H1 (cell line): ENCODE measurements around the gene WWP2. TPM values are rescaled to one million over a fixed set of nuclear protein-coding genes. Genes with fewer than 3 reads are reported as not detected.

Source experiments
- CTCF ChIA-PET: fragments of 300-600 bp; sonication (Branson Sonifier 250); formaldehyde crosslinking; loops from one replicate; lab custom pipeline; 2021; ENCODE audit not compliant: partially characterized antibody; lab: Charles Lee
- POLR2A ChIA-PET: fragments of 300-600 bp; sonication (Branson Sonifier 250); formaldehyde crosslinking; loops from one replicate; lab custom pipeline; 2021; ENCODE audit warnings: inconsistent platforms; ENCODE audit not compliant: partially characterized antibody; lab: Charles Lee
- DNase-seq, 2 experiments: peaks; one replicate each; pipeline versions ENCODE4 v3.0.0 to v3.0.0-alpha.2; 2010 to 2022; ENCODE audit warnings: low spot score in 2 of 2, low read depth in 1 of 2, mixed read lengths in 1 of 2
- FAIRE-seq: peaks from 2 replicates; lab custom pipeline; 2011; peaks lifted over from hg19 to GRCh38; lab: Jason Lieb, UNC
- H2AFZ ChIP-seq: 2 replicates; pipeline ENCODE4 v1.8.1; 2012; ENCODE audit warnings: low read length, inconsistent platforms
- H2AK5ac ChIP-seq: 2 replicates; pipeline ENCODE4 v1.6.1; 2013; ENCODE audit warnings: low read depth, low read length
- H2BK120ac ChIP-seq: replicated peaks from 2 replicates; pipeline ENCODE3; 2013; ENCODE audit warnings: low read depth, low read length, inconsistent platforms
- H2BK12ac ChIP-seq: 2 replicates; pipeline ENCODE4 v1.6.1; 2013; ENCODE audit warnings: low read depth, low read length
- H2BK15ac ChIP-seq: 2 replicates; pipeline ENCODE4 v1.6.1; 2013; ENCODE audit warnings: low read length
- H2BK20ac ChIP-seq: 2 replicates; pipeline ENCODE4 v1.6.1; 2013; ENCODE audit warnings: low read length
- H2BK5ac ChIP-seq: 2 replicates; pipeline ENCODE4 v1.6.1; 2013; ENCODE audit warnings: low read depth, low read length
- H3K14ac ChIP-seq: 2 replicates; pipeline ENCODE4 v1.6.1; 2013; ENCODE audit warnings: inconsistent platforms; ENCODE audit not compliant: insufficient read length
- H3K18ac ChIP-seq: 2 replicates; pipeline ENCODE4 v1.6.1; 2013; ENCODE audit warnings: low read length; ENCODE audit errors: extremely low read depth
- H3K23ac ChIP-seq: 2 replicates; pipeline ENCODE4 v1.6.1; 2013; ENCODE audit warnings: inconsistent platforms; ENCODE audit not compliant: insufficient read length
- H3K23me2 ChIP-seq: 2 replicates; pipeline ENCODE4 v1.6.1; 2013; ENCODE audit warnings: low read depth, low read length
- H3K27ac ChIP-seq: 2 replicates; pipeline ENCODE4 v1.6.1; 2011; ENCODE audit warnings: low read depth, low read length, inconsistent platforms
- H3K27me3 ChIP-seq, 4 experiments: replicated peaks in 1 of 4; 1 replicate in 1 of 4; 2 replicates in 3 of 4; pipeline versions ENCODE4 v1.6.1 to v1.8.1; 2011 to 2013; ENCODE audit warnings: low read length in 3 of 4, mild to moderate bottlenecking in 3 of 4, inconsistent platforms in 2 of 4, mixed read lengths in 2 of 4, moderate library complexity in 1 of 4; ENCODE audit not compliant: control insufficient read depth in 3 of 4, insufficient read depth in 3 of 4; ENCODE audit errors: extremely low read depth in 1 of 4
- H3K36me3 ChIP-seq, 4 experiments: 2 replicates each; pipeline versions ENCODE4 v1.6.1 to v1.8.1; 2011 to 2013; ENCODE audit warnings: mild to moderate bottlenecking in 4 of 4, low read length in 3 of 4, moderate library complexity in 2 of 4, control low read depth in 1 of 4, inconsistent platforms in 1 of 4; ENCODE audit not compliant: insufficient read depth in 4 of 4, control insufficient read depth in 2 of 4
- H3K4ac ChIP-seq: replicated peaks from 2 replicates; pipeline ENCODE3; 2013; ENCODE audit warnings: low read length, low read depth, mixed read lengths, inconsistent platforms; ENCODE audit not compliant: insufficient read length
- H3K4me1 ChIP-seq, 4 experiments: replicated peaks in 1 of 4; 1 replicate in 1 of 4; 2 replicates in 3 of 4; pipeline versions ENCODE4 v1.6.1 to v1.8.1; 2011 to 2013; ENCODE audit warnings: low read length in 3 of 4, inconsistent platforms in 2 of 4, mixed read lengths in 1 of 4; ENCODE audit not compliant: insufficient read depth in 4 of 4, control insufficient read depth in 3 of 4
- H3K4me2 ChIP-seq, 2 experiments: 2 replicates each; pipeline versions ENCODE4 v1.6.1 to v1.8.1; 2011 to 2013; ENCODE audit warnings: low read depth in 2 of 2, low read length in 2 of 2, control low read depth in 1 of 2, inconsistent platforms in 1 of 2, mild to moderate bottlenecking in 1 of 2; ENCODE audit not compliant: insufficient read depth in 1 of 2
- H3K4me3 ChIP-seq, 4 experiments: fragments of 200-600, 300-600 bp in 1 of 4; sonication (generic), shearing (Covaris generic), sonication (Bioruptor Twin) in 1 of 4; 2 replicates each; pipeline versions ENCODE4 v1.5.1 to v1.8.1; 2011 to 2016; ENCODE audit warnings: low read length in 4 of 4, low read depth in 3 of 4, control low read depth in 2 of 4, inconsistent platforms in 2 of 4, mild to moderate bottlenecking in 2 of 4, mixed read lengths in 1 of 4, moderate library complexity in 1 of 4; ENCODE audit not compliant: insufficient read depth in 2 of 4; ENCODE audit errors: extremely low read depth in 1 of 4
- H3K56ac ChIP-seq: replicated peaks from 2 replicates; pipeline ENCODE3; 2013; ENCODE audit warnings: low read depth, mild to moderate bottlenecking, mixed read lengths, low read length, inconsistent platforms; ENCODE audit not compliant: insufficient read length
- H3K79me1 ChIP-seq: 2 replicates; pipeline ENCODE4 v1.6.1; 2013; ENCODE audit warnings: low read depth, low read length, control low read depth
- H3K79me2 ChIP-seq, 2 experiments: 2 replicates each; pipeline versions ENCODE4 v1.6.1 to v1.8.1; 2012 to 2013; ENCODE audit warnings: low read length in 2 of 2, mild to moderate bottlenecking in 2 of 2, inconsistent platforms in 1 of 2; ENCODE audit not compliant: insufficient read depth in 2 of 2, control insufficient read depth in 1 of 2
- H3K9ac ChIP-seq, 4 experiments: replicated peaks in 1 of 4; 1 replicate in 1 of 4; 2 replicates in 3 of 4; pipeline versions ENCODE4 v1.6.1 to v1.8.1; 2011 to 2013; ENCODE audit warnings: low read depth in 3 of 4, low read length in 3 of 4, control low read depth in 2 of 4, mild to moderate bottlenecking in 2 of 4, moderate library complexity in 2 of 4, inconsistent platforms in 1 of 4; ENCODE audit errors: extremely low read depth in 1 of 4
- H3K9me3 ChIP-seq, 2 experiments: 2 replicates each; pipeline versions ENCODE4 v1.6.1 to v1.8.1; 2012 to 2013; ENCODE audit warnings: mild to moderate bottlenecking in 2 of 2, moderate library complexity in 2 of 2, control low read depth in 1 of 2, inconsistent platforms in 1 of 2, low read depth in 1 of 2, low read length in 1 of 2, mixed read lengths in 1 of 2; ENCODE audit not compliant: insufficient read depth in 2 of 2
- H4K20me1 ChIP-seq, 2 experiments: replicated peaks in 1 of 2; 2 replicates each; pipeline versions ENCODE3 to v1.8.1; 2011 to 2013; ENCODE audit warnings: inconsistent platforms in 2 of 2, low read length in 2 of 2, mild to moderate bottlenecking in 1 of 2; ENCODE audit not compliant: insufficient read depth in 2 of 2, control insufficient read depth in 1 of 2
- H4K5ac ChIP-seq: 2 replicates; pipeline ENCODE4 v1.6.1; 2013; ENCODE audit warnings: low read length, low read depth, mixed read lengths, inconsistent platforms; ENCODE audit not compliant: insufficient read length
- H4K8ac ChIP-seq: 2 replicates; pipeline ENCODE4 v1.8.0; 2013; ENCODE audit warnings: mild to moderate bottlenecking, moderate library complexity, low read length, inconsistent platforms; ENCODE audit not compliant: insufficient read depth; ENCODE audit errors: extremely low read depth
- H4K91ac ChIP-seq: replicated peaks from 2 replicates; pipeline ENCODE3; 2013; ENCODE audit warnings: low read length, mixed read lengths, inconsistent platforms; ENCODE audit not compliant: insufficient read length
- CBX8 ChIP-seq: fragments of 300-800, 300-1000 bp; sonication (generic); IDR thresholded peaks from 2 replicates; pipeline ENCODE4 v1.7.1; 2016; ENCODE audit warnings: low read depth, low read length, borderline replicate concordance
- CHD1 ChIP-seq: IDR thresholded peaks from 2 replicates; pipeline ENCODE4 v1.6.1; 2012; ENCODE audit warnings: low read depth, low read length, improper control_type of control experiment
- EGR1 ChIP-seq: IDR thresholded peaks from 2 replicates; pipeline ENCODE4 v1.6.1; 2011; ENCODE audit warnings: low read depth, low read length, borderline replicate concordance
- KDM4A ChIP-seq: IDR thresholded peaks from one replicate; pipeline ENCODE4 v1.7.1; 2012; ENCODE audit warnings: low read depth, mild to moderate bottlenecking, moderate library complexity, low read length, inconsistent platforms; ENCODE audit not compliant: severe bottlenecking
- NANOG ChIP-seq: IDR thresholded peaks from 2 replicates; pipeline ENCODE4 v1.6.1; 2011; ENCODE audit warnings: low read length, low read depth, mild to moderate bottlenecking, inconsistent platforms; ENCODE audit not compliant: insufficient read depth, poor library complexity, severe bottlenecking
- NRF1 ChIP-seq: IDR thresholded peaks from 2 replicates; pipeline ENCODE4 v1.6.1; 2011; ENCODE audit warnings: mild to moderate bottlenecking, low read depth, low read length, improper control_type of control experiment
- POLR2AphosphoS5 ChIP-seq: IDR thresholded peaks from 2 replicates; pipeline ENCODE4 v1.6.1; 2011; ENCODE audit warnings: low read depth, low read length
- RAD21 ChIP-seq, 2 experiments: IDR thresholded peaks in 1 of 2; conservative IDR thresholded peaks in 1 of 2; 2 replicates each; pipeline ENCODE4 v1.6.1; 2011; ENCODE audit warnings: low read depth in 2 of 2, low read length in 2 of 2, improper control_type of control experiment in 1 of 2, inconsistent platforms in 1 of 2, mild to moderate bottlenecking in 1 of 2, moderate library complexity in 1 of 2
- SAP30 ChIP-seq: fragments of 300-600 bp; sonication (generic); IDR thresholded peaks from 2 replicates; pipeline ENCODE4 v1.7.1; 2012; ENCODE audit warnings: low read length, moderate library complexity, mild to moderate bottlenecking, inconsistent platforms; ENCODE audit not compliant: insufficient read depth, insufficient replicate concordance
- SIX5 ChIP-seq: IDR thresholded peaks from 2 replicates; pipeline ENCODE4 v1.6.1; 2011; ENCODE audit warnings: mild to moderate bottlenecking, low read depth, low read length
- SP4 ChIP-seq: IDR thresholded peaks from 2 replicates; pipeline ENCODE4 v1.6.1; 2012; ENCODE audit warnings: low read length, inconsistent platforms
- TAF1 ChIP-seq: IDR thresholded peaks from 2 replicates; pipeline ENCODE4 v1.6.1; 2011; ENCODE audit warnings: mild to moderate bottlenecking, low read depth, low read length
- TBP ChIP-seq: IDR thresholded peaks from 2 replicates; pipeline ENCODE4 v1.6.1; 2011; ENCODE audit warnings: low read depth, low read length, improper control_type of control experiment
- WGBS, 2 experiments: shearing (Covaris generic) in 1 of 2; methylation state at CpG; one replicate each; pipeline versions ENCODE4 v1.1.6 to v1.1.7; 2013 to 2015; ENCODE audit warnings: low lambda C conversion rate in 2 of 2, mixed read lengths in 2 of 2, inconsistent platforms in 1 of 2, low coverage in 1 of 2, missing lambda C conversion rate in 1 of 2; ENCODE audit not compliant: insufficient replicate concordance in 2 of 2, insufficient coverage in 1 of 2, insufficient read length in 1 of 2; ENCODE audit errors: extremely low coverage in 1 of 2, missing lambda C conversion rate in 1 of 2; 5-methylcytosine and 5-hydroxymethylcytosine counted together
- polyA plus RNA-seq, 7 experiments: library from polyadenylated mRNA; depleted of rRNA in 3 of 7; stranded (reverse) in 5 of 7; unstranded in 2 of 7; fragments of >200 nt in 5 of 7; fragments of 200-250 nt in 2 of 7; gene quantifications; 1 replicate in 5 of 7; 2 replicates in 1 of 7; 4 replicates in 1 of 7; pipeline versions ENCODE4 v1.2.1 to v1.2.3, GENCODE V29; 2011 to 2013; ENCODE audit warnings: missing spikeins in 2 of 7, mixed read lengths in 2 of 7
- total RNA-seq: library from RNA; stranded (reverse); fragmentation: NEBNext Ultra II Directional; extraction: Animal tissue kit (Norgen Biotek cat#: 25700); gene quantifications from 2 replicates; pipeline ENCODE4 v1.2.1, GENCODE V29; 2021
- TF ChIP-seq, protein P1 (sequence below): IDR thresholded peaks from 2 replicates; pipeline ENCODE4 v1.6.1; 2011; ENCODE audit warnings: low read length, improper control_type of control experiment

The WWP2 gene
- total and polyA plus RNA-seq, 2 of the 8 experiments (the other 6 are each of a cell fraction or from before 2014, with no cell fraction given): 14.1 to 42.2 TPM

GRCh38 chr16:69836257-69836656, 74.1 kb downstream of the WWP2 start:
- Histone ChIP-seq H2BK12ac (no peak overlapping the region), H4K91ac (no peak overlapping the region), H3K4me1 (peaks cover 1 to 9% (median 6%) of the 10 kb centered on the region in 4 experiments; a peak in 4 of 7 replicates), H3K9me3 (no peaks in the 10 kb centered on the region), H2AK5ac (no peak overlapping the region), H3K56ac (no peak overlapping the region), H4K5ac (no peak overlapping the region), H3K27me3 (no peaks in the 10 kb centered on the region), H3K27ac (no peak overlapping the region), H3K79me2 (no peaks in the 10 kb centered on the region), H2AFZ (no peak overlapping the region), H3K23ac (no peak overlapping the region), H3K4ac (no peak overlapping the region), H3K4me3 (no peak overlapping the region), H3K79me1 (no peaks in the 10 kb centered on the region), H3K4me2 (no peak overlapping the region), H3K18ac (no peak overlapping the region), H3K23me2 (no peaks in the 10 kb centered on the region), H2BK20ac (no peak overlapping the region), H3K14ac (no peak overlapping the region), H2BK5ac (no peak overlapping the region), H3K9ac (no peak overlapping the region), H2BK15ac (no peak overlapping the region), H4K8ac (no peak overlapping the region), H4K20me1 (peaks cover 0 to 2% of the 10 kb centered on the region in 2 experiments), H2BK120ac (no peak overlapping the region), H3K36me3 (peaks cover 0 to 3% (median 1%) of the 10 kb centered on the region in 4 experiments; a peak in 1 of 8 replicates)
- ChIA-PET POLR2A (no interaction called here), CTCF (no interaction called here)
- FAIRE-seq (no peak), DNase-seq (no peak)
- WGBS, 2 experiments: 90% methylated on average over 1 of the region's 1 CpG; no CpG with 5 or more reads in 1 of the 2 experiments
- TF ChIP-seq POLR2AphosphoS5 (no peak), SP4 (no peak), SIX5 (no peak), NRF1 (no peak), CBX8 (no peak), NANOG (no peak), TBP (no peak), EGR1 (no peak), CHD1 (no peak), SAP30 (no peak), TAF1 (no peak), KDM4A (no peak), RAD21 (IDR thresholded peaks at IDR 0.05 in 1 of 2, conservative IDR thresholded peaks at IDR 0.05 in 1 of 2; ENCODE audit: low read depth in 2 of 2, low read length in 2 of 2) (no peak)
- TF ChIP-seq, protein P1, sequence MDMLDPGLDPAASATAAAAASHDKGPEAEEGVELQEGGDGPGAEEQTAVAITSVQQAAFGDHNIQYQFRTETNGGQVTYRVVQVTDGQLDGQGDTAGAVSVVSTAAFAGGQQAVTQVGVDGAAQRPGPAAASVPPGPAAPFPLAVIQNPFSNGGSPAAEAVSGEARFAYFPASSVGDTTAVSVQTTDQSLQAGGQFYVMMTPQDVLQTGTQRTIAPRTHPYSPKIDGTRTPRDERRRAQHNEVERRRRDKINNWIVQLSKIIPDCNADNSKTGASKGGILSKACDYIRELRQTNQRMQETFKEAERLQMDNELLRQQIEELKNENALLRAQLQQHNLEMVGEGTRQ: no peak
